ENCODE data around the gene NOC3L.

The NOC3L gene

GRCh38 chr10:94402204-94402842, 39.6 kb upstream of the NOC3L start, which contains the start of gene TBC1D12 (continued):
- TF ChIP-seq ZNF280D (tag by site-specific recombination; IDR thresholded peaks at IDR 0.05) (no peak), ZNF148 (tag by site-specific recombination; IDR thresholded peaks at IDR 0.05; ENCODE audit: borderline replicate concordance) (no peak), ZNF335 (tag by site-specific recombination; conservative IDR thresholded peaks at IDR 0.05) (peak; percentile 85), ZNF558 (tag by site-specific recombination; IDR thresholded peaks at IDR 0.05) (no peak), ZNF416 (tag by site-specific recombination; IDR thresholded peaks at IDR 0.05) (no peak), ZNF341 (tag by site-specific recombination; IDR thresholded peaks at IDR 0.05; ENCODE audit: low read depth) (peak; percentile 92), ZNF501 (tag by site-specific recombination; IDR thresholded peaks at IDR 0.05) (0 out of 2 replicates have a peak, but pooled peaks have one; percentile 80), ZNF521 (tag by site-specific recombination; IDR thresholded peaks at IDR 0.05) (no peak), ZNF621 (tag by site-specific recombination; IDR thresholded peaks at IDR 0.05) (no peak), ELK4 (IDR thresholded peaks at IDR 0.05; ENCODE audit: borderline replicate concordance, low read depth, low read length) (no peak), SP3 (tag by site-specific recombination; IDR thresholded peaks at IDR 0.05) (peak; percentile 69), ZNF623 (tag by site-specific recombination; IDR thresholded peaks at IDR 0.05) (no peak), MZF1 (tag by site-specific recombination; IDR thresholded peaks at IDR 0.05; ENCODE audit: borderline replicate concordance) (no peak), PRDM10 (tag by site-specific recombination; IDR thresholded peaks at IDR 0.05) (0 out of 2 replicates have a peak, but pooled peaks have one; percentile 12), ZNF292 (tag by site-specific recombination; IDR thresholded peaks at IDR 0.05; ENCODE audit: borderline replicate concordance, low read depth) (no peak), ZNF26 (tag by site-specific recombination; IDR thresholded peaks at IDR 0.05) (no peak), PRDM2 (tag by site-specific recombination; IDR thresholded peaks at IDR 0.05; ENCODE audit: borderline replicate concordance) (no peak), MEIS1 (CRISPR knock-in tag; IDR thresholded peaks at IDR 0.05; ENCODE audit: borderline replicate concordance) (no peak), ZNF404 (tag by site-specific recombination; IDR thresholded peaks at IDR 0.05) (no peak), ZNF514 (tag by site-specific recombination; IDR thresholded peaks at IDR 0.05) (no peak)

Data from HEK293 (cell line).